Measurements from ENCODE around the gene PHLPP1.

The PHLPP1 gene

GRCh38 chr18:63025251-63026090 is 310.1 kb downstream of the PHLPP1 start:
- DNase-seq: peak in 1 of 2 experiments; percentile 2

GRCh38 chr18:63028380-63028779 is 313.0 kb downstream of the PHLPP1 start:
- no peak for DNase-seq
